K562 (cell line): ENCODE data around the gene UGP2. TPM values are rescaled to one million over a fixed set of nuclear protein-coding genes. Genes with fewer than 3 reads are reported as not detected.
A peak's percentile ranks its signal among the peaks of the same experiment; 100 is the strongest.

ENCODE experiments used
- ELK3 ChIP-seq: fragments of 450-650 bp; formaldehyde crosslinking; IDR thresholded peaks from 2 replicates; pipeline ENCODE4 v1.4.0; 2020; ENCODE audit warnings: mild to moderate bottlenecking
- HDAC6 ChIP-seq: IDR thresholded peaks from 2 replicates; pipeline ENCODE4 v1.6.1; 2012; ENCODE audit warnings: low read depth, mild to moderate bottlenecking, control low read depth, inconsistent platforms, low read length, moderate library complexity
- IFI16 ChIP-seq: fragments of 250-450 bp; sonication (Bioruptor Pico); IDR thresholded peaks from 2 replicates; pipeline ENCODE4 v2.1.2; 2022; ENCODE audit warnings: mild to moderate bottlenecking, inconsistent platforms
- KAT8 ChIP-seq: fragments of 450-650 bp; IDR thresholded peaks from 2 replicates; pipeline ENCODE4 v1.6.1; 2016; ENCODE audit warnings: low read depth, mild to moderate bottlenecking
- KDM5B ChIP-seq: fragments of 200-600 bp; sonication (generic); IDR thresholded peaks from 2 replicates; pipeline ENCODE4 v1.6.1; 2012; ENCODE audit warnings: low read depth, mild to moderate bottlenecking, moderate library complexity, low read length, control low read depth, inconsistent platforms; ENCODE audit not compliant: insufficient replicate concordance
- KLF13 ChIP-seq: fragments of 450-650 bp; IDR thresholded peaks from 2 replicates; pipeline ENCODE4 v1.6.1; 2016; ENCODE audit warnings: missing genetic modification characterization, low read depth, mild to moderate bottlenecking, missing compliant biosample characterization, moderate library complexity, borderline replicate concordance
- NONO ChIP-seq, 2 experiments: fragments of 200-400 bp in 1 of 2; fragments of 450-650 bp in 1 of 2; formaldehyde crosslinking in 1 of 2; IDR thresholded peaks; 2 replicates each; pipeline ENCODE4 v1.6.1; 2017; ENCODE audit warnings: low read depth in 2 of 2, mild to moderate bottlenecking in 2 of 2, moderate library complexity in 2 of 2, low read length in 1 of 2
- NR2C1 ChIP-seq, 2 experiments: fragments of 450-650 bp; IDR thresholded peaks; 2 replicates each; pipeline ENCODE4 v1.6.1; 2017; ENCODE audit warnings: mild to moderate bottlenecking in 2 of 2, antibody characterized with exemption in 1 of 2, inconsistent platforms in 1 of 2, missing compliant biosample characterization in 1 of 2, missing genetic modification characterization in 1 of 2
- SNIP1 ChIP-seq: fragments of 450-650 bp; IDR thresholded peaks from 2 replicates; pipeline ENCODE4 v1.7.1; 2017; ENCODE audit warnings: low read depth, mild to moderate bottlenecking
- ZBTB7A ChIP-seq: IDR thresholded peaks from 2 replicates; pipeline ENCODE4 v1.6.1; 2011; ENCODE audit warnings: low read depth, mild to moderate bottlenecking, low read length, moderate library complexity, borderline replicate concordance; ENCODE audit not compliant: control insufficient read depth
- ZNF644 ChIP-seq: fragments of 200-800 bp; sonication (Bioruptor generic); IDR thresholded peaks from 2 replicates; pipeline ENCODE4 v1.6.1; 2016; ENCODE audit warnings: low read depth, missing genetic modification characterization, missing compliant biosample characterization
- ZSCAN29 ChIP-seq: fragments of 450-650 bp; IDR thresholded peaks from 2 replicates; pipeline ENCODE4 v1.6.1; 2017
- polyA plus RNA-seq, 8 experiments: library from polyadenylated mRNA; depleted of rRNA in 4 of 8; stranded (reverse) in 5 of 8; unstranded in 3 of 8; fragments of >200 nt; fragmentation: Nextera tagmentation in 2 of 8; fragmentation: Illumina TruSeq in 1 of 8; extraction: Ambion mirVana in 2 of 8; extraction: Trizol in 1 of 8; gene quantifications; 2 replicates each; pipeline versions ENCODE4 v1.2.1 to v1.2.3, GENCODE V29; 2011 to 2014; ENCODE audit warnings: inconsistent platforms in 1 of 8, missing spikeins in 1 of 8
- total RNA-seq, 7 experiments: library from RNA; depleted of rRNA in 6 of 7; stranded (reverse); fragments of >200 nt in 6 of 7; fragmentation: Illumina TruSeq in 2 of 7; extraction: Trizol in 2 of 7; gene quantifications; 2 replicates each; pipeline versions ENCODE4 v1.2.1 to v1.2.3, GENCODE V29; 2011 to 2021; ENCODE audit warnings: low replicate concordance in 1 of 7
- TF ChIP-seq, protein P1 (sequence below): fragments of 450-650 bp; IDR thresholded peaks from 2 replicates; pipeline ENCODE4 v1.6.1; 2017; ENCODE audit warnings: antibody characterized with exemption, mild to moderate bottlenecking
- TF ChIP-seq, protein P2 (sequence below), 2 experiments: fragments of 450-650 bp; IDR thresholded peaks; 2 replicates each; pipeline ENCODE4 v1.6.1; 2016
- TF ChIP-seq, protein P3 (sequence below), 3 experiments: fragments of 200-800 bp in 1 of 3; fragments of 250-450 bp in 1 of 3; fragments of 450-650 bp in 1 of 3; sonication (Bioruptor Pico) in 1 of 3; sonication (Bioruptor generic) in 1 of 3; formaldehyde crosslinking in 1 of 3; IDR thresholded peaks; 2 replicates each; pipeline versions ENCODE4 v1.6.1 to v1.8.0; 2016 to 2022; ENCODE audit warnings: mild to moderate bottlenecking in 2 of 3, missing genetic modification characterization in 2 of 3, missing compliant biosample characterization in 1 of 3, moderate library complexity in 1 of 3

Gene UGP2
- total and polyA plus RNA-seq, 9 of the 15 experiments (the other 6 are each of a cell fraction or from before 2014, with no cell fraction given), result 25.2 to 69.3 (median 58.9) TPM

GRCh38 chr2:63840081-63840784, 1.5 kb upstream of the UGP2 start (continued):
- TF ChIP-seq, protein P1, sequence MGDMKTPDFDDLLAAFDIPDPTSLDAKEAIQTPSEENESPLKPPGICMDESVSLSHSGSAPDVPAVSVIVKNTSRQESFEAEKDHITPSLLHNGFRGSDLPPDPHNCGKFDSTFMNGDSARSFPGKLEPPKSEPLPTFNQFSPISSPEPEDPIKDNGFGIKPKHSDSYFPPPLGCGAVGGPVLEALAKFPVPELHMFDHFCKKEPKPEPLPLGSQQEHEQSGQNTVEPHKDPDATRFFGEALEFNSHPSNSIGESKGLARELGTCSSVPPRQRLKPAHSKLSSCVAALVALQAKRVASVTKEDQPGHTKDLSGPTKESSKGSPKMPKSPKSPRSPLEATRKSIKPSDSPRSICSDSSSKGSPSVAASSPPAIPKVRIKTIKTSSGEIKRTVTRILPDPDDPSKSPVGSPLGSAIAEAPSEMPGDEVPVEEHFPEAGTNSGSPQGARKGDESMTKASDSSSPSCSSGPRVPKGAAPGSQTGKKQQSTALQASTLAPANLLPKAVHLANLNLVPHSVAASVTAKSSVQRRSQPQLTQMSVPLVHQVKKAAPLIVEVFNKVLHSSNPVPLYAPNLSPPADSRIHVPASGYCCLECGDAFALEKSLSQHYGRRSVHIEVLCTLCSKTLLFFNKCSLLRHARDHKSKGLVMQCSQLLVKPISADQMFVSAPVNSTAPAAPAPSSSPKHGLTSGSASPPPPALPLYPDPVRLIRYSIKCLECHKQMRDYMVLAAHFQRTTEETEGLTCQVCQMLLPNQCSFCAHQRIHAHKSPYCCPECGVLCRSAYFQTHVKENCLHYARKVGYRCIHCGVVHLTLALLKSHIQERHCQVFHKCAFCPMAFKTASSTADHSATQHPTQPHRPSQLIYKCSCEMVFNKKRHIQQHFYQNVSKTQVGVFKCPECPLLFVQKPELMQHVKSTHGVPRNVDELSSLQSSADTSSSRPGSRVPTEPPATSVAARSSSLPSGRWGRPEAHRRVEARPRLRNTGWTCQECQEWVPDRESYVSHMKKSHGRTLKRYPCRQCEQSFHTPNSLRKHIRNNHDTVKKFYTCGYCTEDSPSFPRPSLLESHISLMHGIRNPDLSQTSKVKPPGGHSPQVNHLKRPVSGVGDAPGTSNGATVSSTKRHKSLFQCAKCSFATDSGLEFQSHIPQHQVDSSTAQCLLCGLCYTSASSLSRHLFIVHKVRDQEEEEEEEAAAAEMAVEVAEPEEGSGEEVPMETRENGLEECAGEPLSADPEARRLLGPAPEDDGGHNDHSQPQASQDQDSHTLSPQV, result peak; percentile 41; the same call in 1 of the 2 replicates
- no peak for TF ChIP-seq SNIP1
- no peak for TF ChIP-seq ZBTB7A
- TF ChIP-seq NONO (IDR thresholded peaks at IDR 0.05; ENCODE audit: low read depth in 2 of 2, low read length in 1 of 2), result peak in 1 of 2 experiments; percentile 60; a peak in 1 of 4 replicates
- TF ChIP-seq ELK3 (CRISPR knock-in tag), result no peak
- TF ChIP-seq KLF13 (tag), result no peak
- no peak for TF ChIP-seq IFI16 (CRISPR knock-in tag)
- TF ChIP-seq, protein P2, sequence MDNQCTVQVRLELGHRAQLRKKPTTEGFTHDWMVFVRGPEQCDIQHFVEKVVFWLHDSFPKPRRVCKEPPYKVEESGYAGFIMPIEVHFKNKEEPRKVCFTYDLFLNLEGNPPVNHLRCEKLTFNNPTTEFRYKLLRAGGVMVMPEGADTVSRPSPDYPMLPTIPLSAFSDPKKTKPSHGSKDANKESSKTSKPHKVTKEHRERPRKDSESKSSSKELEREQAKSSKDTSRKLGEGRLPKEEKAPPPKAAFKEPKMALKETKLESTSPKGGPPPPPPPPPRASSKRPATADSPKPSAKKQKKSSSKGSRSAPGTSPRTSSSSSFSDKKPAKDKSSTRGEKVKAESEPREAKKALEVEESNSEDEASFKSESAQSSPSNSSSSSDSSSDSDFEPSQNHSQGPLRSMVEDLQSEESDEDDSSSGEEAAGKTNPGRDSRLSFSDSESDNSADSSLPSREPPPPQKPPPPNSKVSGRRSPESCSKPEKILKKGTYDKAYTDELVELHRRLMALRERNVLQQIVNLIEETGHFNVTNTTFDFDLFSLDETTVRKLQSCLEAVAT (IDR thresholded peaks at IDR 0.05), result 0 out of 4 replicates have a peak, but pooled peaks of 1 of the 2 experiments have one; percentile 3
- TF ChIP-seq, protein P3, sequence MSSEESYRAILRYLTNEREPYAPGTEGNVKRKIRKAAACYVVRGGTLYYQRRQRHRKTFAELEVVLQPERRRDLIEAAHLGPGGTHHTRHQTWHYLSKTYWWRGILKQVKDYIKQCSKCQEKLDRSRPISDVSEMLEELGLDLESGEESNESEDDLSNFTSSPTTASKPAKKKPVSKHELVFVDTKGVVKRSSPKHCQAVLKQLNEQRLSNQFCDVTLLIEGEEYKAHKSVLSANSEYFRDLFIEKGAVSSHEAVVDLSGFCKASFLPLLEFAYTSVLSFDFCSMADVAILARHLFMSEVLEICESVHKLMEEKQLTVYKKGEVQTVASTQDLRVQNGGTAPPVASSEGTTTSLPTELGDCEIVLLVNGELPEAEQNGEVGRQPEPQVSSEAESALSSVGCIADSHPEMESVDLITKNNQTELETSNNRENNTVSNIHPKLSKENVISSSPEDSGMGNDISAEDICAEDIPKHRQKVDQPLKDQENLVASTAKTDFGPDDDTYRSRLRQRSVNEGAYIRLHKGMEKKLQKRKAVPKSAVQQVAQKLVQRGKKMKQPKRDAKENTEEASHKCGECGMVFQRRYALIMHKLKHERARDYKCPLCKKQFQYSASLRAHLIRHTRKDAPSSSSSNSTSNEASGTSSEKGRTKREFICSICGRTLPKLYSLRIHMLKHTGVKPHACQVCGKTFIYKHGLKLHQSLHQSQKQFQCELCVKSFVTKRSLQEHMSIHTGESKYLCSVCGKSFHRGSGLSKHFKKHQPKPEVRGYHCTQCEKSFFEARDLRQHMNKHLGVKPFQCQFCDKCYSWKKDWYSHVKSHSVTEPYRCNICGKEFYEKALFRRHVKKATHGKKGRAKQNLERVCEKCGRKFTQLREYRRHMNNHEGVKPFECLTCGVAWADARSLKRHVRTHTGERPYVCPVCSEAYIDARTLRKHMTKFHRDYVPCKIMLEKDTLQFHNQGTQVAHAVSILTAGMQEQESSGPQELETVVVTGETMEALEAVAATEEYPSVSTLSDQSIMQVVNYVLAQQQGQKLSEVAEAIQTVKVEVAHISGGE (CRISPR knock-in tag; IDR thresholded peaks at IDR 0.05), result 0 out of 6 replicates have a peak, but pooled peaks of 1 of the 3 experiments have one; percentile 1
- no peak for TF ChIP-seq NR2C1 (IDR thresholded peaks at IDR 0.05)
- TF ChIP-seq NR2C1 (tag; IDR thresholded peaks at IDR 0.05), result no peak
- TF ChIP-seq ZSCAN29, result no peak
- TF ChIP-seq ZNF644, result 0 out of 2 replicates have a peak, but pooled peaks have one; percentile 26
- TF ChIP-seq KDM5B, result peak; percentile 99
- TF ChIP-seq HDAC6, result no peak
- no peak for TF ChIP-seq KAT8
